HG03460 (cell line): ENCODE results near the gene SEMA3C.

ENCODE experiments used
- ATAC-seq: cut with Tn5 transposase; IDR thresholded peaks from one replicate; pipeline ENCODE4 v1.9.1; 2021; ENCODE audit not compliant: unreplicated experiment

The SEMA3C gene

GRCh38 chr7:80707318-80707717 is 211.5 kb downstream of the SEMA3C start:
- ATAC-seq = no peak

DNA sequence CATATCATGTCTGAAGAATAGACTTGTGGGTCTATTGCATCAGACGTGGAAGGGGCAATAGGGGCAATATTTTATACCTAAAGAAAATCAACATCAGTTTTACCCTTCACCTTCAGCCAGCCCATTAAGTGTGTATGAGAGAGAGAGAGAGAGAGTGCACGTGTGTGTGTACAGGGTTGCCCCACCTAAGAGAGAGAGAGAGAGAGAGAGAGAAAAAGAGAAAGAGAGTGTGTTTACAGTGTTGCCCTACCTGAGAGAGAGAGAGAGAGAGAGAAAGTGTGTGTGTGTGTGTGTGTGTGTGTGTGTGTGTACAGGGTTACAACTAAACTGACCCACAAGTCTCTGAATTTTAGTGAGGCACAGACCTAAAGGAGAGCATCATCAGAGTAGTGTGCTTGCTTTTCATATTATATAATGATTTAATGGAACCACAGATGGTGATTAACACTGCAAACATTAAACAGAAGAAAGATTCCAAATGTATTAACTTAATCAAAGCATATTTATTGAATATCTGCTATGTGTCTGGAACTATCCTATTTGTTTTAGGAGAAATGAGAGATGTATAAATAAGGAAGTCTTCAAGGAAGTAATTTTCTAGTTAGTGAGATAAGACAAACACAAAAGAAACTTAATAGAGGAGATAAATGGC is 213.6 kb downstream of the SEMA3C start:
- ATAC-seq = no peak

GRCh38 chr7:80703272-80703671 is 215.6 kb downstream of the SEMA3C start:
- no peak for ATAC-seq

- no peak for ATAC-seq
These were observed 219.1 kb downstream of the SEMA3C start for GRCh38 chr7:80699721-80700256.

DNA sequence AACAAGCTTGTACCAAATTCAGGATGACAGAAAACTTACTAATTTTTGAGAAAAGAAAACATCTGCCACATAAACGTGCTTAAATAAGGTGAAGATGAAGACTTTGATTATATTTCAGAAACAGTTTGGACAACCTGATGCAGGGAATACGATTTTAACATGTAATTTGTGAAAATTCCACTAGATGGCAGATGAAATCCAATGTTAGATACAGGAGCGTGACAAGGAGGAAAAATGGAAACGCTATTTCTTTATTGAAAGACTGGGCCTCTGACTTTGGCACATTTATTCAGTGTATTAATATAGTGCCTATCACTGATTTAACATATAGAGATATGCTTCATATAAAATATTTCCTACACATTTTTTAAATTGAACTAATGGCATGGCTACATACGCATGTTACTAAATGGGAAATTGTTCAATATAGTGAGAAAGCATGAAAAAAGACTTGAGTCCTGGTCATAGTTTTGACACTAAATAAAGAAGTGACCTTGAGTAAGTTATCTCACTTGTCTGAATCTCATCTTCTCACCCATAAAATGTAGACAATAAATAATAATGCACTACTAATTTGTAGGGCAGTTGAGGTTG is 219.7 kb downstream of the SEMA3C start:
- ATAC-seq = peak; percentile 55
